Panc1 (cell line): Measurements from ENCODE around the gene SLC1A3.

Source experiments
- CTCF ChIP-seq: fragments of 450-650 bp; IDR thresholded peaks from 2 replicates; pipeline ENCODE4 v1.5.1; 2017; ENCODE audit warnings: mild to moderate bottlenecking
- POLR2AphosphoS5 ChIP-seq: IDR thresholded peaks from 2 replicates; pipeline ENCODE4 v1.6.1; 2012; ENCODE audit warnings: mild to moderate bottlenecking, low read depth, low read length, moderate library complexity
- REST ChIP-seq, 2 experiments: IDR thresholded peaks; 2 replicates each; pipeline ENCODE4 v1.6.1; 2011 to 2012; ENCODE audit warnings: low read depth in 2 of 2, control low read depth in 1 of 2, low read length in 1 of 2, mild to moderate bottlenecking in 1 of 2, moderate library complexity in 1 of 2; ENCODE audit not compliant: insufficient read depth in 1 of 2
- SIN3A ChIP-seq: IDR thresholded peaks from 2 replicates; pipeline ENCODE4 v1.6.1; 2012; ENCODE audit warnings: low read depth, mild to moderate bottlenecking, low read length, moderate library complexity, borderline replicate concordance; ENCODE audit not compliant: insufficient read depth

- TF ChIP-seq CTCF: no peak
- TF ChIP-seq POLR2AphosphoS5: no peak
- no peak for TF ChIP-seq REST (IDR thresholded peaks at IDR 0.05; ENCODE audit: insufficient read depth in 1 of 2, low read depth in 2 of 2, low read length in 1 of 2)
- TF ChIP-seq SIN3A: no peak
These were observed 120.4 kb downstream of the SLC1A3 start for GRCh38 chr5:36726767-36727166.
